ENCODE measurements around the gene OR6C76.

OR6C76 gene

DNA sequence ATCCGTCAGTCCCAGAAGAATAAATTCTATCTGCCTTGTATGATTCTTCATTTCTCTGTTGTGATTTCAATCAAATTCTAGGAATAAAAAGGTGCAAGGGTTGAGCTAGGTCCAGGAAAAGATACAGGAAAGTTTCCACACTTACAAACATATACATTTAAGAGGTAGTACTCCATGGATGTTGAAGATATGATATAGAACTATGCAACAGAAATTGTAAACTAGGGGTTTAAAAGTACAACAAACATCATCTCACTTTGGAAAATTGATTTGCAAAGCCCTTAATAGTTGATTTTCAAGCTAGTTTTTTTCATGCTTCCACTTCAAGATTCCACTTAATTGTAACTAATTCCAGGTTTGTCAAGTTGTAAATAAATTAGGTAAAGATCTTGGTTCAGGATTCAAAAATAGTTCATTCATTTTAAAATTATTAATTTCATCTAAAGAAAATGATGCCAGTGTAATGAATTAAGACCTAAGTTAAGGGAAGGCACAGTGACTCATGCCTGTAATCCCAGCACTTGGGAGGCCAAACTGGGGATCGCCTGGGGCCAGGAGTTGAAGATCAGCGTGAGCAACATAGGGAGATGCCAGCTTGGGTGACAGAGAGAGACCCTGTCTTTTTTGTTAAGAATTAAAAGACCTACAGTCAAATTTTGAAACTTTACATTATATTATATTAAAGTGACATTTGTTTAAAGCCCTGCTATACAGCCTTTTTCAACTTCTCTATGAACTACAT, 44.2 kb downstream of the OR6C76 start, which contains the start of gene OR6C70:
Gene OR6C70 (minus strand): TSS at position 51 of the 742 bp plus-strand sequence. CDS start 0 bp downstream, at position 51.
- no peak for ATAC-seq

DNA sequence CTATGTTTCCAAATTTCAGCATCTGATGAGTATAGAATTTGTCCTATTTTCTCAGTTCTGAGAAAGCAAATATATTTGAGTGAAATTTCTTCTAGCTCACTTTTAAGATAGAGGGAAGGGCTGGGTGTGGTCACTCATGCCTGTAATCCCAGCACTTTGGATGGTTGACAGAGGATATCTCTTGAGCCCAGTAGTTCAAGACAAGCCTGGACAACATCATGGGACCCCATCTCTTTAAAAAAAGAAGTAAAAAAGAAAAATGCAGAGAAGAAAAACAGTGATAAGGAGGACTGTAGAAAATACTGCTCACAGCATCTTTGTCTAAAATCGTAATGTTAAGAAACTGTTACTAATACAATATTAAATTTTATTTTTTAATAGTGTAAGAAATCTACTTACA, 46.2 kb downstream of the OR6C76 start:
- no peak for ATAC-seq
